Measurements from ENCODE around the gene HAGH. TPM values are rescaled to one million over a fixed set of nuclear protein-coding genes. Genes with fewer than 3 reads are reported as not detected.

The HAGH gene
- total and polyA plus RNA-seq, 12 donors = 115 to 179 (median 161) TPM

DNA sequence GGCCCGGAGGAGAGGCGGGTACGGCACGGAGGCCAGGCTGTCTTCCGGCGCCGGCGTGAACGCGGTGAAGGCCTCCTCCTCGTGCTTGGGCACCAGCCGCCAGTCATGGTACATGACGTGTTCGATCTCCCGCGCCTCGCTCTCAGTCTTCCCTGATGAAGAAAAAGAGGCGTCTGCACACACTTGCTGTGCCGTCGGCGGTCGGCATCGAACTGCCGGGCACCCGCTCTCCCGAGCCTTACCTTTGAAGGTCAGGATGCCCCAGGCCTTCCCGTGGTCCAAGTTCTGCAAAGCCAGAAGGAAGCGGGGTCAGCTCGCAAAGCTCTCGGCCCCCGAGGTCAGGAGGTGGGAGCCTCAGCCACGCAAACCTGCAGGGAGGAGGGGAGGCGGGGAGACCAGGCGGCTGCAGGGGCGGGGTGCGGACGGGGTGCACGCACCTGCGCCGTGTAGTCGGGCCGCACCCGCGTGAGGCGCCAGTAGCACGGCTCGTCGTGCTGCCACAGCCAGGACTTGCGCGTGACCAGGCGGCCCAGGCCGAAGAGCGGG lies 54.2 kb downstream of the HAGH start, which contains the start of gene EME2:
TSS of gene EME2 (plus strand) at position 449 of the 546 bp plus-strand sequence. CDS start 418 bp downstream, outside the sequence.
- WGBS, 2 donors = 1% methylated on average over 53 of the region's 53 CpGs
- H3K4me1 ChIP-seq = peaks cover 27 to 46% (median 39%) of the 10 kb centered on the region in 9 donors
- H3K27me3 ChIP-seq = no peaks in the 10 kb centered on the region
- ATAC-seq = peak in 2 of 8 donors; percentile 0 to 1
- TF ChIP-seq, protein P1, sequence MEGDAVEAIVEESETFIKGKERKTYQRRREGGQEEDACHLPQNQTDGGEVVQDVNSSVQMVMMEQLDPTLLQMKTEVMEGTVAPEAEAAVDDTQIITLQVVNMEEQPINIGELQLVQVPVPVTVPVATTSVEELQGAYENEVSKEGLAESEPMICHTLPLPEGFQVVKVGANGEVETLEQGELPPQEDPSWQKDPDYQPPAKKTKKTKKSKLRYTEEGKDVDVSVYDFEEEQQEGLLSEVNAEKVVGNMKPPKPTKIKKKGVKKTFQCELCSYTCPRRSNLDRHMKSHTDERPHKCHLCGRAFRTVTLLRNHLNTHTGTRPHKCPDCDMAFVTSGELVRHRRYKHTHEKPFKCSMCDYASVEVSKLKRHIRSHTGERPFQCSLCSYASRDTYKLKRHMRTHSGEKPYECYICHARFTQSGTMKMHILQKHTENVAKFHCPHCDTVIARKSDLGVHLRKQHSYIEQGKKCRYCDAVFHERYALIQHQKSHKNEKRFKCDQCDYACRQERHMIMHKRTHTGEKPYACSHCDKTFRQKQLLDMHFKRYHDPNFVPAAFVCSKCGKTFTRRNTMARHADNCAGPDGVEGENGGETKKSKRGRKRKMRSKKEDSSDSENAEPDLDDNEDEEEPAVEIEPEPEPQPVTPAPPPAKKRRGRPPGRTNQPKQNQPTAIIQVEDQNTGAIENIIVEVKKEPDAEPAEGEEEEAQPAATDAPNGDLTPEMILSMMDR (IDR thresholded peaks at IDR 0.05) = no peak
- peak within 1 kb of the TSS; percentile 89 to 99 (median 97) for H3K27ac ChIP-seq
- H3K4me3 ChIP-seq = peak within 1 kb of the TSS; percentile 88 to 100 (median 98)
- H3K9me3 ChIP-seq = no peaks in the 10 kb centered on the region
- intact Hi-C loops (cut with DNase I) = loop anchor here in 1 of 10 donors (5.0 kb wide), 1 partner anchor 65 kb away; the partner anchor contains the start of gene MAPK8IP3
- peaks cover 0 to 52% (median 21%) of the 10 kb centered on the region in 9 donors for H3K36me3 ChIP-seq
- no peak for DNase-seq

DNA sequence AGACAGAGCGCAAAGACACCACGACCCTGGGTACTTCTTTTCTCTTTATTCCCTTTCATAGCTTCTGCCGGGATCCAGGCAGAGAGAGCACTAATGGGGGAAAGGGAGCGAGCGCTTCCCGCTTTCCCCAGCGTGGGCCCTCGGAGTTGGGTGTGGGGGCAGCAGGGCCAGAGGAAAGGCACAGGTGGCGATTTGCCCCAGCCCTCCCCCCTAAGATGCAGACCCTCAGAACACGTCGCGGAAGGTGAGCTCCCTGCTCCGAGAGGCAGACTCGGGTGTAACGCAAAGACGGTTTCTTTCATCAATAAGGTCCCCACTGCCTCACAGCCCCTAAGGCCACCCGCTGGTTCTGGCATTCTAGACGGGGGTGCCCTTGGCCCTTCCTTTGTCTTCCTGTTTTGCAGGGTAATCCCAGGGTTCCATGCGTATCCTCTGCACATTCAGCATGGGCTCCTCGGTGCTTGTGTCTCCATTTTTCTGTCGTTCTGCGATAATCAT lies 54.7 kb downstream of the HAGH start:
- peak overlapping the region; percentile 88 to 100 (median 98) for H3K4me3 ChIP-seq
- peaks cover 27 to 46% (median 39%) of the 10 kb centered on the region in 9 donors for H3K4me1 ChIP-seq
- TF ChIP-seq, protein P1 (IDR thresholded peaks at IDR 0.05) = no peak
- ATAC-seq (no peak), DNase-seq (no peak)
- 14 to 15% methylated on average over 22 of the region's 22 CpGs for WGBS, 2 donors
- no peaks in the 10 kb centered on the region for H3K9me3 ChIP-seq
- peaks cover 0 to 52% (median 21%) of the 10 kb centered on the region in 9 donors for H3K36me3 ChIP-seq
- peak overlapping the region; percentile 67 to 99 (median 96) for H3K27ac ChIP-seq
- H3K27me3 ChIP-seq = no peaks in the 10 kb centered on the region
- intact Hi-C loops (cut with DNase I) = loop anchor here in 1 of 10 donors (5.0 kb wide), 1 partner anchor 65 kb away; the partner anchor contains the start of gene MAPK8IP3

DNA sequence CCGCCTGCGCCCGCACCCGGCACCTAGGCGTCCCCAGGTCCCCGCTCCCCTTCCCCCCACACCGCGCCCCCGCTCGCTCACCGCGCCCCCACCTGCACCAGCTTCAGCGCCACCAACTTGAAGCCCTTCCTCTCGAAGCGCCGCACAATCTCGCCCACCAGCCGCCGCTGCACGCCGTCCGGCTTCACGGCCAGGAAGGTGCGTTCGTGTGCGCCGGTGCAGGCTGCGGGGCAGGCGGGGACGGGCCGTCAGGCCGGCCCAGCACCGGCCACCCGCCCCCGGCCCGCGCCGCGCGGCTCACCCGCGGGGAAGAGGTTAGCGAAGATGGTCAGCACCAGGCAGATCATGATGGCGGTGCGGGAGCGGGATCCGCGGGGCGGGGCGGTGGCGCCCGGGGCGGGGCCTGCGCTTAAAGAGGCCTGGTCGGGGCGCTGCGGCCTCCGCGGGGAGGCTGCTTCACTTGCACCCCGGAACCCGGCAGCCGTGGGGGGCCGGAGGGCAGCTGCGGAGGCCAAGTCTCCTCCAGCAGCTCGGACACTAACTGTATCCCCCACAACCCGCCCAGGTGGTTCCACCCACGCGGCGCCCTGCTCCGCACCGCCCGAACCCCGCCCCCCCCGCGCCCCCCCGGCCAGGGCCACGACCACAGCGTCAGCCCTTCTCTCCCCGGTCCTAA lies 55.3 kb downstream of the HAGH start, which contains the start of gene NME3:
TSS of gene NME3 (minus strand) at position 356 of the 676 bp plus-strand sequence. CDS start at position 347, 9 bp downstream.
- Histone ChIP-seq H3K36me3 (peaks cover 0 to 52% (median 27%) of the 10 kb centered on the region in 9 donors), H3K27ac (peak within 1 kb of the TSS; percentile 67 to 99 (median 97)), H3K4me3 (peak within 1 kb of the TSS; percentile 88 to 100 (median 98)), H3K27me3 (no peaks in the 10 kb centered on the region), H3K9me3 (no peaks in the 10 kb centered on the region), H3K4me1 (peaks cover 27 to 46% (median 39%) of the 10 kb centered on the region in 9 donors)
- DNase-seq = peak; percentile 77 to 85
- TF ChIP-seq, protein P1 (IDR thresholded peaks at IDR 0.05) = peak in 1 of 9 donors; percentile 16
- WGBS, 2 donors = 0 to 1% methylated on average over 63 to 76 of the region's 79 CpGs
- intact Hi-C loops (cut with DNase I) = loop anchor here in 1 of 10 donors (5.0 kb wide), 1 partner anchor 64 kb away; the partner anchor contains the start of gene MAPK8IP3
- ATAC-seq = peak; percentile 40 to 68 (median 51)
